AG10803 (cell line): ENCODE data around the gene NAV3.

Experiments
- DNase-seq: peaks from one replicate; pipeline ENCODE4 v3.0.0; 2010; ENCODE audit warnings: low read depth
- H3K4me3 ChIP-seq: 2 replicates; pipeline ENCODE4 v1.5.1; 2011; ENCODE audit warnings: mild to moderate bottlenecking, low read length, control low read depth
- TF ChIP-seq, protein P1 (sequence below): conservative IDR thresholded peaks from 2 replicates; pipeline ENCODE4 v1.5.1; 2011; ENCODE audit warnings: mild to moderate bottlenecking, low read length, control low read depth, inconsistent platforms

The NAV3 gene

DNA sequence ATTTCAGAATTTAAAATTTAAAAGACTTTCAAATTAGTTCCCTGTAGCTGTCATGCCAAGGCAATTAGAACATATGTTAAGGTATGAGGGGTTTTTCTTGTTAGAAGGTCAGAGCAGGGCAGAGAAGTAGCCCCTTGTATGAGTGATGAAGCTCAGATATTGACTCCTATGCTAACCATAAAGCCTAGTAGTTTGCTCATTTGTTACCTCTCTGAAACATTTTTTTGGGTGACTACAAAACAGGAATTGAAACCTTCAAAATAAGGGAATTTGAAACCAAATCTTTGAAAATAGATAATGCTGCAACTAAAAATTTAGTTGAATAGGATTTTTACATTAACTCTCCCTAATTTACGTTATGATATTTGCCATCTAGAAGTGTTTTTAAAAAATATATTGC, 333.5 kb downstream of the NAV3 start:
- no peak for DNase-seq
- TF ChIP-seq, protein P1, sequence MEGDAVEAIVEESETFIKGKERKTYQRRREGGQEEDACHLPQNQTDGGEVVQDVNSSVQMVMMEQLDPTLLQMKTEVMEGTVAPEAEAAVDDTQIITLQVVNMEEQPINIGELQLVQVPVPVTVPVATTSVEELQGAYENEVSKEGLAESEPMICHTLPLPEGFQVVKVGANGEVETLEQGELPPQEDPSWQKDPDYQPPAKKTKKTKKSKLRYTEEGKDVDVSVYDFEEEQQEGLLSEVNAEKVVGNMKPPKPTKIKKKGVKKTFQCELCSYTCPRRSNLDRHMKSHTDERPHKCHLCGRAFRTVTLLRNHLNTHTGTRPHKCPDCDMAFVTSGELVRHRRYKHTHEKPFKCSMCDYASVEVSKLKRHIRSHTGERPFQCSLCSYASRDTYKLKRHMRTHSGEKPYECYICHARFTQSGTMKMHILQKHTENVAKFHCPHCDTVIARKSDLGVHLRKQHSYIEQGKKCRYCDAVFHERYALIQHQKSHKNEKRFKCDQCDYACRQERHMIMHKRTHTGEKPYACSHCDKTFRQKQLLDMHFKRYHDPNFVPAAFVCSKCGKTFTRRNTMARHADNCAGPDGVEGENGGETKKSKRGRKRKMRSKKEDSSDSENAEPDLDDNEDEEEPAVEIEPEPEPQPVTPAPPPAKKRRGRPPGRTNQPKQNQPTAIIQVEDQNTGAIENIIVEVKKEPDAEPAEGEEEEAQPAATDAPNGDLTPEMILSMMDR = no peak
- no peak overlapping the region for H3K4me3 ChIP-seq

DNA sequence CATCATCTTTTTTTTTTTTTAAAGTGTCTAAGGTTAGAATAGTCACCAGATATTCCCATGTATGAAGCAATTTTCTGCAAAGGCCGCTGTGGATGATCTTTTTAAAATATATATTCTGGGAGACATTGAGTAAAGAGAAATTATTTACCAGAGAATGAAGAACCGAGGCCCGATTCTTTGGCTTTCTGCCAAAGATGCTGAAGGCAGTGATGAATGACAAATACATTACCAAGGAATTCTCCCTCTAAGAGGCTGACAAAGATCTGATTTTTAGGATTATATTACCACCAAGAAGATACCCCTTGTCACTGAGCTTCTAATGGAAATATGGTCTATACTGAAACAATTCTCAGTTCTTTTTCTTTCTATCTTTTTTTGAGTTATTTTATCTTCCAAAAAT, 336.8 kb downstream of the NAV3 start:
- H3K4me3 ChIP-seq = no peak overlapping the region
- no peak for DNase-seq
- TF ChIP-seq, protein P1 = no peak

DNA sequence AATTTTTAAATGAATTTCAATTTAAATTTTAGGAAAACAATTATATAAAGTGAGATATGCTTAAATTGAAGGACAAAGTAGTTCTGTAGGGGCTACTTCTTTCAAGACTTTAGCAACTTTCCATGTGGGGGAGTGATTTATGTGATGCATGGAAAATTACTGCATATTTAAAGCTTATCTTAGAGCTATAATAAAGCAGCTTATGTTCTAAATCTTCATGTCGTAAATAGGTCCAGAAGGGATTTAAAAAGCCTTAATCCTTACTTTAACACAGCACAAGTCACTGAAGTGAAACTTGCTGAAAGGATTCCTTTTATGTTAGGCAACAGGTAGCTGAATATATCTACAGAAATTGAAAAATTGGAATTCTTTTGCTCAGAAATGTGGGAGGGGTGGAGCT, 340.4 kb downstream of the NAV3 start:
- DNase-seq = no peak
- TF ChIP-seq, protein P1 = no peak
- no peak overlapping the region for H3K4me3 ChIP-seq

DNA sequence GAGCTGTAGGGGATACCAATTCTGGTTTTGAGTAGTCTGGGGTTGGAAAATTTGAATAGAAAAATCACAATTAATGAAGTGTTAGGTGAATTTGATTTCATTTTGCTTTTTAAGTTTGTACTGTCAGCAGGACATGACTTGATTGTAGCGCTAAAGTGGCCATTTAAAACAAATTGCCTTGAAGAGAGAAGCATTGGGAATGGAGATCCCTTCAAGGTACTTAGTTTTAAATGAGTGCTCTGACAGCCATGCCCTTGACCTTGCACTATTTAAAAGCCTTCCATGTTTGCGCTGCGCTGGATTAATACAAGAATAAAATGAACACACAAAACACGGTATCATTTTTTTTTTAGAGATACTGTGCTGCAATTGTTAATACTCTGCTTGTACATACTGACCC, 345.9 kb downstream of the NAV3 start:
- DNase-seq = no peak
- TF ChIP-seq, protein P1 = no peak
- no peak overlapping the region for H3K4me3 ChIP-seq

DNA sequence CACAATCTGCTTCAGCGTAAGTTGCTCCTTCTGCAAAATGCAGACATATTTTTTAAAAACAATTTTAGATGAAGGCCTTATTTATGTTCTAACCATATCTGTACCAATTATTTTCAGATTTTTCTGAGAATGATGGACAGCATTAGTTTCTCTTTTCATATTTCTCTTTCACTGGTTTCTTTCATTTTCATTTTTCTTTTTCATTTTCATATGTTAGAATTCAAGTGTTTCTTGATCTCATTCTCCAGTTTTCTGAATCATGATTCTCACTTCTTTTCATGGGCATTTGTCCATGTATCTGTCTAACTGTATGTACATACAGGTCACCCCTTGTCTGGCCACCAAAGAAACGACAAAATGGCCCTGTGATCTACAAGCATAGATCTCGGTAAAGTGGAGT, 346.6 kb downstream of the NAV3 start:
- no peak for DNase-seq
- no peak overlapping the region for H3K4me3 ChIP-seq
- TF ChIP-seq, protein P1 = no peak

DNA sequence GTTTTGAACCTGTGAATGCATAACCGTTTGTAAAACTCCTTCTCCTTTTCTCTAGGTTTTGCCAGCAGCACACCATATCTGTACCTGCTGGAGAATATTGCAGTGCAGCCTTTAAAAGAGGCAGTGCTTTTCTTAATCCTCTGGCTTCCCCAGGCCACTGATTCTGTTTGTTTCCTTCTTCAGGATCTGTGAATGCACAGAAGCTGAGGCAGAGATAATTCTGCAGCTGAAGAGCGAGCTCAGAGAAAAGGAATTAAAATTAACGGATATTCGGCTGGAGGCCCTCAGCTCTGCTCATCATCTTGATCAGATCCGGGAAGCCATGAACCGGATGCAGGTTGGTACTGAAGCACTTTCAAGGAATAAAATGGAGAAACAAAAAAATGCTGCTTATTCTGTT, 348.7 kb downstream of the NAV3 start:
- H3K4me3 ChIP-seq = no peak overlapping the region
- no peak for DNase-seq
- TF ChIP-seq, protein P1 = no peak

DNA sequence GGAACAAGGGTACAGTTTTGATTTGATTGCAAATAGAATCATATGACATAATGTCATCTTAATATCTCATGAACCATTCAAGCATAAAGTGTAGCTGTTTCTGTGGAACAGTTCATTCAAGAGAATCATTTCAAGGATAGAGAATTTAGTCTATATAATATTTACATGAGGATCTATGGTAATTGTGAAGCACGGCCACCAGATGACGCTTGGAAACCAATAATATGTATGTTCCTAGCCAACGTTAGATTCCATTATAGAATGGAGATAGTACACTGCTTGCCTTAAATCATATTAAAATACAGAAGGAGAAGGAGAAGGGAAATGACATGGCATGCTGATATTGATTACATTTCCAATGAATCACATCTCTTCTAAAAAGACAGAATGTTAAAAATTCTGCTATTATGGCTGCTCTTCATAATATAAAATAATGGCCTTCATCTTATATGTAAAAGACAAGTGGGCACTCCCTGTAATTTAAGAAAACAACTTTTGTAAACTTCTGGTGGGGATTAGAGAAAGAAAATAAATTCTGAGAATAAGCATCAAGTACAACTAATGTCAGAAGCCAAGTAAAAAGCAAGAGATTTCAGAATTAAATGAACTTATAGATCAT, 351.0 kb downstream of the NAV3 start:
- DNase-seq = peak; percentile 26
- H3K4me3 ChIP-seq = no peak overlapping the region
- TF ChIP-seq, protein P1 = peak; percentile 56
